Measurements from ENCODE around the gene AAK1. TPM values are rescaled to one million over a fixed set of nuclear protein-coding genes. Genes with fewer than 3 reads are reported as not detected.
A peak's percentile ranks its signal among the peaks of the same experiment; 100 is the strongest.

AAK1 gene
- total and polyA plus RNA-seq, 2 donors (not counting 1 experiment from before 2014, with no cell fraction given), result 43.5 to 45.7 TPM

DNA sequence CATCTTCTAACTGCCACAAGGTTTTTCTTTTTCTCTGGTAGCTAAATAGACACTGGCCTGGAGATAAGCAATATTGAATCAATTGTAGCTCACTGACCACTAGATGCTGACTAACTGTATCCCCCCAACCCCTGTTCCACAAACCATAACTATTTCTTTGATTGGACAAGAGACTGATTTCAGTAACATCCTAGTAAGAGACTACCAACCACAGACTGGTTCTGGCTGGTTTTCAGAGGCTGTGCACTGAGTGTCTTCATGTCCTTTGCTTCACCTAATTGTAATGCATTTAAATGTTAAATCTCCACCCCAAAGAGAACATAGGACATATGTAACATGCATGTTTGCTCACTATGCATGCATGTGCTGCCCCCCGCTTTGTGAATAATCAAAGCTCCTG lies 3.2 kb upstream of the AAK1 start:
- Histone ChIP-seq H4K20me1 (ENCODE audit: control insufficient read depth, extremely low read depth, insufficient read depth, low read length) (no peaks in the 10 kb centered on the region), H3K4me3 (replicated peaks in 1 of 4; ENCODE audit: control extremely low read depth in 1 of 4, insufficient read depth in 1 of 4, low read depth in 3 of 4, low read length in 4 of 4) (no peak overlapping the region), H2AFZ (ENCODE audit: low read length) (no peak overlapping the region), H3K36me3 (ENCODE audit: control insufficient read depth, insufficient read depth, low read length) (no peaks in the 10 kb centered on the region), H3K4me2 (ENCODE audit: extremely low read depth, insufficient read depth, low read length) (no peak overlapping the region), H3K79me2 (ENCODE audit: control insufficient read depth, insufficient read depth, low read length) (peaks cover 16% of the 10 kb centered on the region), H3K27ac (ENCODE audit: insufficient read depth, low read length) (no peak overlapping the region), H3K9ac (ENCODE audit: insufficient read depth, low read length) (no peak overlapping the region), H3K9me3 (ENCODE audit: control insufficient read depth, insufficient read depth, low read depth, low read length) (no peaks in the 10 kb centered on the region), H3K4me1 (ENCODE audit: control insufficient read depth, extremely low read depth, insufficient read depth, low read length) (peaks cover 2% of the 10 kb centered on the region), H3K27me3 (ENCODE audit: control insufficient read depth, insufficient read depth, low read length) (no peaks in the 10 kb centered on the region)
- no peak for DNase-seq (ENCODE audit: low read depth in 2 of 2)
- TF ChIP-seq, protein P1, sequence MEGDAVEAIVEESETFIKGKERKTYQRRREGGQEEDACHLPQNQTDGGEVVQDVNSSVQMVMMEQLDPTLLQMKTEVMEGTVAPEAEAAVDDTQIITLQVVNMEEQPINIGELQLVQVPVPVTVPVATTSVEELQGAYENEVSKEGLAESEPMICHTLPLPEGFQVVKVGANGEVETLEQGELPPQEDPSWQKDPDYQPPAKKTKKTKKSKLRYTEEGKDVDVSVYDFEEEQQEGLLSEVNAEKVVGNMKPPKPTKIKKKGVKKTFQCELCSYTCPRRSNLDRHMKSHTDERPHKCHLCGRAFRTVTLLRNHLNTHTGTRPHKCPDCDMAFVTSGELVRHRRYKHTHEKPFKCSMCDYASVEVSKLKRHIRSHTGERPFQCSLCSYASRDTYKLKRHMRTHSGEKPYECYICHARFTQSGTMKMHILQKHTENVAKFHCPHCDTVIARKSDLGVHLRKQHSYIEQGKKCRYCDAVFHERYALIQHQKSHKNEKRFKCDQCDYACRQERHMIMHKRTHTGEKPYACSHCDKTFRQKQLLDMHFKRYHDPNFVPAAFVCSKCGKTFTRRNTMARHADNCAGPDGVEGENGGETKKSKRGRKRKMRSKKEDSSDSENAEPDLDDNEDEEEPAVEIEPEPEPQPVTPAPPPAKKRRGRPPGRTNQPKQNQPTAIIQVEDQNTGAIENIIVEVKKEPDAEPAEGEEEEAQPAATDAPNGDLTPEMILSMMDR (conservative IDR thresholded peaks at IDR 0.05 in 1 of 2, IDR thresholded peaks at IDR 0.05 in 1 of 2; ENCODE audit: low read depth in 1 of 2, low read length in 2 of 2), result no peak
- no peak for TF ChIP-seq EZH2 (IDR thresholded peaks at IDR 0.05; ENCODE audit: low read length, missing control alignments)

DNA sequence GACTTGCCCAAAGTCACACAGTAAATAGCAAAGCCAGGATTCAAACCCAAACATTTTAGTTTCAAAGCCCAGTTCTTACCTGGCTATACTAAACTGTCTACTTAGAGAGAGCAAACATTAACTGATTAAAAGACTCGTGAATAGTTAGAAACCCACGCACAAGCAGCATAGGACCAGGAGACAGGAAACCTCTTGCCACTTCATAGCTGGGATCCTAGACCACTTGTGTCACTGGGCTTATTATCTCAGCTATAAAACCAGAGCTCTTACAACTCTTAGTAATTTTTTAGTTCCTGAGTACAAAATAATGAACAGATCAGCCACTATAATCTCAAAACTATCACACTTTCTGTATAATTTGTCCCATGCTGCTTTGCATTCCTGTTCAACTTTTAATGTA lies 2.4 kb upstream of the AAK1 start:
- Histone ChIP-seq H3K4me1 (ENCODE audit: control insufficient read depth, extremely low read depth, insufficient read depth, low read length) (peaks cover 4% of the 10 kb centered on the region), H4K20me1 (ENCODE audit: control insufficient read depth, extremely low read depth, insufficient read depth, low read length) (no peaks in the 10 kb centered on the region), H3K4me3 (replicated peaks in 1 of 4; ENCODE audit: control extremely low read depth in 1 of 4, insufficient read depth in 1 of 4, low read depth in 3 of 4, low read length in 4 of 4) (no peak overlapping the region), H3K36me3 (ENCODE audit: control insufficient read depth, insufficient read depth, low read length) (no peaks in the 10 kb centered on the region), H3K9me3 (ENCODE audit: control insufficient read depth, insufficient read depth, low read depth, low read length) (no peaks in the 10 kb centered on the region), H3K27me3 (ENCODE audit: control insufficient read depth, insufficient read depth, low read length) (no peaks in the 10 kb centered on the region), H3K79me2 (ENCODE audit: control insufficient read depth, insufficient read depth, low read length) (peaks cover 23% of the 10 kb centered on the region), H3K9ac (ENCODE audit: insufficient read depth, low read length) (no peak overlapping the region), H2AFZ (ENCODE audit: low read length) (no peak overlapping the region), H3K27ac (ENCODE audit: insufficient read depth, low read length) (no peak overlapping the region), H3K4me2 (ENCODE audit: extremely low read depth, insufficient read depth, low read length) (no peak overlapping the region)
- TF ChIP-seq, protein P1 (conservative IDR thresholded peaks at IDR 0.05 in 1 of 2, IDR thresholded peaks at IDR 0.05 in 1 of 2; ENCODE audit: low read depth in 1 of 2, low read length in 2 of 2), result no peak
- TF ChIP-seq EZH2 (IDR thresholded peaks at IDR 0.05; ENCODE audit: low read length, missing control alignments), result no peak
- no peak for DNase-seq (ENCODE audit: low read depth in 2 of 2)

DNA sequence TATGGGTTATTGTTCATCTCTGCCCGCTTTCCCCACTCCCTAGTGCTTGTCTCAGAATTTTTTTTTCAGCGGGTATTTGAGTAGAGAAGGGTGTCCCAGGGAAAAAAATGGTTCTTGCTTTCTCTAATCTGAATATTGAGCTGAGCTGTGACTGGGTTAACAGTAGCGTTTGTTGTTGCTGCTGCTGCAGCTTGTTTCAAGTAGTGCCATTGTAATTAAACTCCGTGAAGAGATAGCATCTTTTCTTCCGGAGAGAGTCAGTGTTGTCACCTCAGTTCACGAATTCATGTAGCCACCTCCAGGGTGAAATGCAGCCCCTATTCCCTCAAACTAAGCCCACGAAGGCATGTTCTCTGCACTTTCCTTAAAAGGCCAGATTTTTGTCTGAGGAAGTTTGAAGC lies 1.5 kb upstream of the AAK1 start:
- H3K27me3 ChIP-seq (ENCODE audit: control insufficient read depth, insufficient read depth, low read length), result no peaks in the 10 kb centered on the region
- H3K9me3 ChIP-seq (ENCODE audit: control insufficient read depth, insufficient read depth, low read depth, low read length), result no peaks in the 10 kb centered on the region
- H3K9ac ChIP-seq (ENCODE audit: insufficient read depth, low read length), result no peak overlapping the region
- no peaks in the 10 kb centered on the region for H3K36me3 ChIP-seq (ENCODE audit: control insufficient read depth, insufficient read depth, low read length)
- H2AFZ ChIP-seq (ENCODE audit: low read length), result peak overlapping the region; percentile 88
- DNase-seq (ENCODE audit: low read depth in 2 of 2), result no peak
- no peaks in the 10 kb centered on the region for H4K20me1 ChIP-seq (ENCODE audit: control insufficient read depth, extremely low read depth, insufficient read depth, low read length)
- H3K27ac ChIP-seq (ENCODE audit: insufficient read depth, low read length), result no peak overlapping the region
- H3K4me2 ChIP-seq (ENCODE audit: extremely low read depth, insufficient read depth, low read length), result peak overlapping the region; percentile 96
- peak overlapping the region; percentile 61 to 94 (median 76) for H3K4me3 ChIP-seq (replicated peaks in 1 of 4; ENCODE audit: control extremely low read depth in 1 of 4, insufficient read depth in 1 of 4, low read depth in 3 of 4, low read length in 4 of 4)
- peaks cover 6% of the 10 kb centered on the region for H3K4me1 ChIP-seq (ENCODE audit: control insufficient read depth, extremely low read depth, insufficient read depth, low read length)
- H3K79me2 ChIP-seq (ENCODE audit: control insufficient read depth, insufficient read depth, low read length), result peaks cover 32% of the 10 kb centered on the region
- TF ChIP-seq EZH2 (IDR thresholded peaks at IDR 0.05; ENCODE audit: low read length, missing control alignments), result no peak
- TF ChIP-seq, protein P1 (conservative IDR thresholded peaks at IDR 0.05 in 1 of 2, IDR thresholded peaks at IDR 0.05 in 1 of 2; ENCODE audit: low read depth in 1 of 2, low read length in 2 of 2), result no peak

Data from fibroblast of lung (primary cell).